ENCODE results near the gene UIMC1.

GRCh38 chr5:177035976-177036375, 29.4 kb upstream of the UIMC1 start:
- TF ChIP-seq CTCF (IDR thresholded peaks at IDR 0.05) (no peak), POLR2A (IDR thresholded peaks at IDR 0.05) (no peak)

All from testis (tissue), 2 donors.